Spleen (tissue), 11 donors: Measurements from ENCODE around the gene C2orf42. TPM values are rescaled to one million over a fixed set of nuclear protein-coding genes. Genes with fewer than 3 reads are reported as not detected.

Source experiments
- DNase-seq: peaks from one replicate; pipeline ENCODE4 v3.0.0-alpha.2; 2020
- H3K27ac ChIP-seq, 8 donors: fragments of 200-600 bp; sonication (generic) in 7 of 8; 1 replicate in 4 of 8; 2 replicates in 4 of 8; pipeline versions ENCODE4 v1.5.0 to v1.8.0; 2016 to 2021; ENCODE audit warnings: inconsistent platforms in 4 of 8, mild to moderate bottlenecking in 4 of 8, moderate library complexity in 1 of 8
- H3K27me3 ChIP-seq, 7 donors: fragments of 200-600 bp; sonication (generic) in 6 of 7; replicated peaks in 1 of 7; 1 replicate in 4 of 7; 2 replicates in 3 of 7; pipeline versions ENCODE4 v1.5.0 to v1.8.0; 2016 to 2021; ENCODE audit warnings: inconsistent platforms in 3 of 7, mild to moderate bottlenecking in 1 of 7
- H3K36me3 ChIP-seq, 6 donors: fragments of 200-600 bp; sonication (generic) in 5 of 6; 1 replicate in 4 of 6; 2 replicates in 2 of 6; pipeline versions ENCODE4 v1.5.0 to v1.8.0; 2016 to 2021; ENCODE audit warnings: inconsistent platforms in 2 of 6
- H3K4me1 ChIP-seq, 6 donors: fragments of 200-600 bp; sonication (generic) in 5 of 6; 1 replicate in 3 of 6; 2 replicates in 3 of 6; pipeline versions ENCODE4 v1.5.0 to v1.8.0; 2016 to 2021; ENCODE audit warnings: inconsistent platforms in 3 of 6
- H3K4me3 ChIP-seq, 8 donors: fragments of 200-600 bp; sonication (generic) in 7 of 8; 1 replicate in 4 of 8; 2 replicates in 4 of 8; pipeline versions ENCODE4 v1.5.0 to v1.8.0; 2016 to 2021; ENCODE audit warnings: inconsistent platforms in 4 of 8, mild to moderate bottlenecking in 4 of 8, moderate library complexity in 2 of 8
- H3K9me3 ChIP-seq, 8 donors: fragments of 200-600 bp; sonication (generic) in 7 of 8; 1 replicate in 4 of 8; 2 replicates in 4 of 8; pipeline versions ENCODE4 v1.5.0 to v1.8.0; 2016 to 2021; ENCODE audit warnings: inconsistent platforms in 4 of 8
- CTCF ChIP-seq, 11 experiments: fragments of 200-600 bp in 7 of 11; fragments of 450-650 bp in 4 of 11; sonication (generic) in 4 of 11; IDR thresholded peaks in 8 of 11; conservative IDR thresholded peaks in 3 of 11; 1 replicate in 7 of 11; 2 replicates in 4 of 11; pipeline versions ENCODE4 v1.4.0 to v1.8.0; 2016 to 2021; ENCODE audit warnings: antibody characterized with exemption in 11 of 11, inconsistent platforms in 4 of 11, mild to moderate bottlenecking in 1 of 11
- POLR2A ChIP-seq, 3 donors: fragments of 450-650 bp; IDR thresholded peaks; one replicate each; pipeline ENCODE4 v1.5.1; 2017; ENCODE audit warnings: antibody characterized with exemption in 3 of 3, mild to moderate bottlenecking in 1 of 3
- POLR2AphosphoS5 ChIP-seq, 3 donors: sonication (generic); formaldehyde crosslinking; IDR thresholded peaks; one replicate each; pipeline ENCODE4 v1.5.1; 2017; ENCODE audit warnings: antibody characterized with exemption in 3 of 3
- WGBS, 5 donors: extraction: QIAGEN DNeasy Blood & Tissue Kit in 3 of 5; methylation state at CpG; one replicate each; pipeline versions ENCODE4 v1.1.5 to v1.1.7; 2013 to 2018; 5-methylcytosine and 5-hydroxymethylcytosine counted together
- intact Hi-C: fragments of 100-400 bp; cut with DNase I; formaldehyde crosslinking; loops from one replicate; pipeline ENCODE4 v1.15.0; 2023; ENCODE audit warnings: low total_unique reads
- polyA plus RNA-seq, 3 donors: library from polyadenylated mRNA; stranded (reverse); fragments of 200-250 nt; gene quantifications; one replicate each; pipeline ENCODE4 v1.2.1, GENCODE V29; 2013
- total RNA-seq, 7 donors: library from RNA; depleted of rRNA in 3 of 7; stranded (reverse); fragments of >200 nt in 3 of 7; fragmentation: NEBNext Ultra II Directional in 4 of 7; extraction: Animal tissue kit (Norgen Biotek cat#: 25700) in 4 of 7; gene quantifications; one replicate each; pipeline versions ENCODE4 v1.1.0 to v1.2.1, GENCODE V29; 2016 to 2021
- donor health status: healthy with polysubstance abuse.
- donor health status: DM: no; HTN: no; CAD: no; lungs with moderate emphysema.
- donor health status: DM: no; HTN: no; CAD: no.
- donor health status: Bipolar disorder and iron deficiency.
- donor health status: healthy.
- donor health status: DM: no; HTN: no; CAD: no.
- donor health status: DM: yes; HTN: yes; CAD: no.

The C2orf42 gene
- total and polyA plus RNA-seq, 10 donors: 6.0 to 24.3 (median 18.0) TPM

DNA sequence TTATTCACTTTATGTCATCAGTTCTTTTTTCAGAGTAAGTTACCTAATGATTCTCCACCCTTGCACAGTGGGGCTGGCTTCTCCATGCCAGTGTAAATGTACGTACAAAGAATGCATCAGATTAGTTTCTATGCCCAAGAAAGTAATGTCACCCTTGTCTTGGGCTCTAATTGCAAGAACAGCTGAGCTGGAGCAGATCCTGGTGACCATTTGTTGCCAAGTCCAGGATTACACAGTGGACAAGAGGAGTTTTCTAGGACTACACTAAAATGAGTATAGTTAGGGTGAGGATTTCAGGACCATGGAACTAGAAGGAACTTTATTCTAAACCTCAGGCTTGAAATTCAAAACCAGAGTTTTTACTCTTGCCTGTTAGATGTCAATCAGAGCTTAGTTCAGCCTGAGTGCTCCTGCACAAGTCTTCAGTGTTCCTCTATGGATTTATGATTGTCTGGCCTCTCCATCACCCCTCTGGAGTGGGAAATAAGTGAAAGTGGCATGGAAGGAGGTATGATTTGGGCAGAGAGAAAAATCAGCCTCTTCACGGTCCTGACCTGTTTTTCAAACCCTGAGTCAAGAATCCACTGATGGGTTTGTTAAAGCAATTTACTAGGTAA lies 73.8 kb downstream of the C2orf42 start:
- peaks cover 33 to 78% (median 63%) of the 10 kb centered on the region in 6 donors for H3K4me1 ChIP-seq
- no peaks in the 10 kb centered on the region for H3K36me3 ChIP-seq
- no peak overlapping the region for H3K4me3 ChIP-seq
- no peak for TF ChIP-seq CTCF (IDR thresholded peaks at IDR 0.05 in 8 of 11, conservative IDR thresholded peaks at IDR 0.05 in 3 of 11)
- no peak for TF ChIP-seq POLR2AphosphoS5 (IDR thresholded peaks at IDR 0.05)
- no peak for TF ChIP-seq POLR2A (IDR thresholded peaks at IDR 0.05)
- H3K9me3 ChIP-seq: no peaks in the 10 kb centered on the region
- no peaks in the 10 kb centered on the region for H3K27me3 ChIP-seq
- intact Hi-C loops: no loop called here
- DNase-seq: no peak
- 85 to 91% (median 87%) methylated on average over 2 of the region's 2 CpGs for WGBS, 5 donors
- H3K27ac ChIP-seq: peak overlapping the region in 7 of 8 donors; percentile 34 to 100 (median 80)

DNA sequence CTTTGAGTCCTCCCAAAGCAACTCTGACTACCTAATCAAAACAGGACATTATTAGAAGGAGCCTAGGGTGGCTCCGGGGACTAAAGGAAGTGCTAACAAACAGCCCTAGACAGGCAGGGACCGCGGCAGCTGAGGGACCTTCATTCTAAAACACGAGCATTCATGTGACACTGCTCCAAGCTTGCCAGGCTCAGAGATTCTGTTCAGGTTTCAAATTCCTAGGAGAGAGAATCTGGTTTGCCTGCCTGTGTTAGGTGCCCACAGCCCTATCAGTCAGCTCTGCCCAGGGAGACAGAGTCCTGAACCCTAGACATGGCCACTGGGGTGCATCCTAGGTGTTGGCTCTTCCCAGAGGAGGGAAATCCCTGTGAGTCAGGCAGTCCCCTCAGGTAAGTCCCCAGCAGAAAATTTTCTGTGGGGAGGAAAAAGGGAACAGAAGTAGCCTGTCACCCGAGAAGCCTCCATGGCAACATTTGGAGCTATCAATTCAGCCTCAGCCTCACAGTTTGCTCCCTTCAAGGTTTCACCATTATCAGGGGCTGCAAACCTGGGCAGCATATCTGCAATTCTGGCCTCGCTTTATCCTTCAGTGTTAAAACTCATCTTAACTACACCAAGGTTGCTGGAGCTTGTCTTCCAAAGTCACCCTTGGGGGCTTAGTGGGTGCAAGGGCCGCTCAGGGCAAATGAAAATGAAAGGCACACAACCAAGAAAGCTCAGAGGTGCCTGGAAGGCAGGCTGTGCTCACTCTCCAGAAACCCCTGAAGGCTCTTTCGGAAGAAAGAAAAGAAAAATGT lies 75.0 kb downstream of the C2orf42 start:
- no peak overlapping the region for H3K4me3 ChIP-seq
- H3K9me3 ChIP-seq: no peaks in the 10 kb centered on the region
- H3K4me1 ChIP-seq: peaks cover 27 to 78% (median 63%) of the 10 kb centered on the region in 6 donors
- H3K36me3 ChIP-seq: no peaks in the 10 kb centered on the region
- H3K27me3 ChIP-seq: no peaks in the 10 kb centered on the region
- TF ChIP-seq CTCF (IDR thresholded peaks at IDR 0.05 in 8 of 11, conservative IDR thresholded peaks at IDR 0.05 in 3 of 11) (no peak), POLR2AphosphoS5 (IDR thresholded peaks at IDR 0.05) (peak in 1 of 3 donors; percentile 23)
- H3K27ac ChIP-seq: peak overlapping the region; percentile 49 to 100 (median 76)
- peak; percentile 79 for DNase-seq
- 37 to 50% (median 48%) methylated on average over 8 of the region's 8 CpGs for WGBS, 5 donors
- intact Hi-C loops: no loop called here

DNA sequence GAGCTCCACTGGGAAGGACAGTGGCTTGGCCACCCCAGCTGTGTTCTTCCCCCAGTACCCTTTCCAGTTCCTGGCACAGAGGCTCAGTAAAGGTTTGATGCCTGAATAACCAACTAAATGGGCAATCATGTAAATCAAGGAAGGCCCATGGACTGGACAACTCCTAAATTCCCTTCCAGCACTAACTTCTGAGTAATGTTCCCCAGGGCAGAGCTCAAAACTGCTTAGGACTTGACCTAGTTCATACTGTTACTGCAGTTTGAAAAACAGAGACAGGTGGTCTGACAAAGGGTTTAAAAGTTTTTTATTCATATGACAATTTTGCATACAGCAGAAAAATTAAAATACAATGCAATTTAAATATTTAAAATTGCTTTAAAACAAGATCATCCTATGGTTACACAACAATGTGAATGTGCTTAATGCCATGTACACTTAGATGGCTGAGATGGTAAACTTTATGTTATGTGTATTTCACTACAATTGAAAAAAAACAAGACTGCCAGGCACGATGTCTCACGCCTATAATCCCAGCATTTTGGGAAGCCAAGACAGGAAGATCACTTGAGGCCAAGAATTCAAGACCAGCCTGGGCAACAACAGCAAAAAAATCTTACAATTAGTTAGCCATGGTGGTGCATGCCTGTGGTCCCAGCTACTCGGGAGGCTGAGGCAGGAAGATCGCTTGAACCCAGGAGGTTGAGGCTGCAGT lies 77.3 kb downstream of the C2orf42 start:
- TF ChIP-seq POLR2A (IDR thresholded peaks at IDR 0.05) (no peak), CTCF (IDR thresholded peaks at IDR 0.05 in 8 of 11, conservative IDR thresholded peaks at IDR 0.05 in 3 of 11) (no peak), POLR2AphosphoS5 (IDR thresholded peaks at IDR 0.05) (no peak)
- Histone ChIP-seq H3K36me3 (no peaks in the 10 kb centered on the region), H3K4me3 (no peak overlapping the region), H3K27ac (no peak overlapping the region), H3K27me3 (no peaks in the 10 kb centered on the region), H3K9me3 (no peaks in the 10 kb centered on the region), H3K4me1 (peaks cover 21 to 79% (median 63%) of the 10 kb centered on the region in 6 donors)
- 86 to 96% (median 91%) methylated on average over 4 of the region's 4 CpGs for WGBS, 5 donors
- no peak for DNase-seq
- intact Hi-C loops: no loop called here
